ENCODE measurements around the gene HIVEP3. TPM values are rescaled to one million over a fixed set of nuclear protein-coding genes. Genes with fewer than 3 reads are reported as not detected.

Gene HIVEP3
- total RNA-seq, 4 donors from 2014 or later = 5.3 to 17.3 (median 9.1) TPM

- no peak for DNase-seq (ENCODE audit: low spot score in 2 of 2)
Measured at GRCh38 chr1:41614818-41615217, 303.9 kb downstream of the HIVEP3 start.

GRCh38 chr1:41613689-41614574, 304.8 kb downstream of the HIVEP3 start:
- 74 to 79% methylated on average over 10 of the region's 10 CpGs for WGBS, 2 donors
- peak in 1 of 2 donors; percentile 83 for DNase-seq (ENCODE audit: low spot score in 2 of 2)
- TF ChIP-seq CTCF (IDR thresholded peaks at IDR 0.05) (no peak), POLR2A (IDR thresholded peaks at IDR 0.05) (no peak)
- intact Hi-C loops (cut with DNase I; ENCODE audit: low total_unique reads) = no loop called here
- no peak overlapping the region for H3K4me3 ChIP-seq (ENCODE audit: low read depth, poor library complexity, severe bottlenecking)

More at GRCh38 chr1:41614818-41615217, 303.9 kb downstream of the HIVEP3 start:
- H3K4me3 ChIP-seq (ENCODE audit: low read depth, poor library complexity, severe bottlenecking) = no peak overlapping the region
- WGBS, 2 donors = 66 to 68% methylated on average over 6 of the region's 6 CpGs
- intact Hi-C loops (cut with DNase I; ENCODE audit: low total_unique reads) = no loop called here
- TF ChIP-seq POLR2A (IDR thresholded peaks at IDR 0.05) (no peak), CTCF (IDR thresholded peaks at IDR 0.05) (no peak)

GRCh38 chr1:41612953-41613352, 305.8 kb downstream of the HIVEP3 start:
- TF ChIP-seq POLR2A (IDR thresholded peaks at IDR 0.05) (no peak), CTCF (IDR thresholded peaks at IDR 0.05) (no peak)
- intact Hi-C loops (cut with DNase I; ENCODE audit: low total_unique reads) = no loop called here
- no peak overlapping the region for H3K4me3 ChIP-seq (ENCODE audit: low read depth, poor library complexity, severe bottlenecking)
- DNase-seq (ENCODE audit: low spot score in 2 of 2) = peak; percentile 64 to 90
- WGBS, 2 donors = 43 to 51% methylated on average over 9 of the region's 9 CpGs

- peak in 1 of 2 donors; percentile 81 for DNase-seq (ENCODE audit: low spot score in 2 of 2)
- 91 to 94% methylated on average over 6 of the region's 6 CpGs for WGBS, 2 donors
Measured at GRCh38 chr1:41611932-41612450, 306.7 kb downstream of the HIVEP3 start.

More at GRCh38 chr1:41611932-41612450, 306.7 kb downstream of the HIVEP3 start:
- H3K4me3 ChIP-seq (ENCODE audit: low read depth, poor library complexity, severe bottlenecking) = no peak overlapping the region
- intact Hi-C loops (cut with DNase I; ENCODE audit: low total_unique reads) = no loop called here
- no peak for TF ChIP-seq CTCF (IDR thresholded peaks at IDR 0.05)
- no peak for TF ChIP-seq POLR2A (IDR thresholded peaks at IDR 0.05)

Data from lower leg skin (tissue), 4 donors.